IMR-90 (cell line): ENCODE results near the gene TNFRSF4. TPM values are rescaled to one million over a fixed set of nuclear protein-coding genes. Genes with fewer than 3 reads are reported as not detected.
A peak's percentile ranks its signal among the peaks of the same experiment; 100 is the strongest.
"Not testable (repeated sequence)": the region's sequence is repeated elsewhere in the genome, so short reads cannot be mapped to it uniquely, and the experiment has no call there.

Experiments
- ATAC-seq: fragments of 200-7000 bp; cut with Tn5 transposase; 2 replicates; pipeline ENCODE4 v1.9.1; 2020; ENCODE audit warnings: low read depth, mild to moderate bottlenecking, moderate library complexity
- BruUV-seq: library from RNA; stranded (reverse); fragments of 400-500 nt; replicated peaks from 2 replicates; lab custom pipeline; 2021; lab: Mats Ljungman, UMichigan
- CTCF ChIA-PET: fragments of 300-600 bp; formaldehyde crosslinking; extraction: SDS; loops from one replicate; lab custom pipeline; 2021; ENCODE audit warnings: antibody characterized with exemption; lab: Yijun Ruan, JAX
- POLR2A ChIA-PET: fragments of 300-600 bp; sonication (Branson Sonifier 250); formaldehyde crosslinking; loops from one replicate; lab custom pipeline; 2022; ENCODE audit warnings: antibody characterized with exemption; ENCODE audit not compliant: unreplicated experiment; lab: Charles Lee
- DNase-seq: peaks from one replicate; pipeline ENCODE4 v3.0.0; 2013
- H2AFZ ChIP-seq: replicated peaks from 2 replicates; pipeline ENCODE3; 2013; ENCODE audit warnings: low read length, mild to moderate bottlenecking; ENCODE audit not compliant: poor library complexity
- H2AK5ac ChIP-seq: 2 replicates; pipeline ENCODE4 v1.6.1; 2013; ENCODE audit warnings: low read depth, low read length, inconsistent platforms
- H2AK9ac ChIP-seq: replicated peaks from 2 replicates; pipeline ENCODE3; 2013; ENCODE audit warnings: mild to moderate bottlenecking, low read depth, low read length, moderate library complexity; ENCODE audit not compliant: poor library complexity
- H2BK120ac ChIP-seq: 2 replicates; pipeline ENCODE4 v1.6.1; 2013; ENCODE audit warnings: low read depth, low read length, inconsistent platforms
- H2BK15ac ChIP-seq: 3 replicates; pipeline ENCODE4 v1.6.1; 2013; ENCODE audit warnings: low read depth, low read length, inconsistent platforms
- H2BK20ac ChIP-seq: 2 replicates; pipeline ENCODE4 v1.6.1; 2013; ENCODE audit warnings: low read depth, mild to moderate bottlenecking, inconsistent platforms, low read length, moderate library complexity
- H2BK5ac ChIP-seq: 2 replicates; pipeline ENCODE4 v1.6.1; 2013; ENCODE audit warnings: mild to moderate bottlenecking, low read depth, low read length, inconsistent platforms; ENCODE audit not compliant: poor library complexity, severe bottlenecking
- H3K14ac ChIP-seq: replicated peaks from 2 replicates; pipeline ENCODE4 v1.6.1; 2013; ENCODE audit warnings: low read depth, low read length, inconsistent platforms
- H3K18ac ChIP-seq: 2 replicates; pipeline ENCODE4 v1.6.1; 2013; ENCODE audit warnings: low read depth, low read length, control low read depth
- H3K23ac ChIP-seq: 2 replicates; pipeline ENCODE4 v1.6.1; 2013; ENCODE audit warnings: low read depth, low read length, inconsistent platforms
- H3K27ac ChIP-seq: 2 replicates; pipeline ENCODE4 v1.5.1; 2013; ENCODE audit warnings: mild to moderate bottlenecking, control low read depth, low read length; ENCODE audit not compliant: insufficient read depth
- H3K27me3 ChIP-seq: 2 replicates; pipeline ENCODE4 v1.6.1; 2013; ENCODE audit warnings: low read length; ENCODE audit not compliant: control insufficient read depth, insufficient read depth
- H3K36me3 ChIP-seq: 2 replicates; pipeline ENCODE4 v1.6.1; 2013; ENCODE audit warnings: low read length, mixed read lengths; ENCODE audit not compliant: control insufficient read depth, insufficient read depth
- H3K4ac ChIP-seq: 2 replicates; pipeline ENCODE4 v1.6.1; 2013; ENCODE audit warnings: low read depth, low read length, inconsistent platforms
- H3K4me1 ChIP-seq: 2 replicates; pipeline ENCODE4 v1.6.1; 2013; ENCODE audit warnings: low read length, mixed read lengths; ENCODE audit not compliant: control insufficient read depth, insufficient read depth
- H3K4me2 ChIP-seq: 2 replicates; pipeline ENCODE4 v1.6.1; 2013; ENCODE audit warnings: low read depth, mild to moderate bottlenecking, control low read depth, low read length, moderate library complexity
- H3K4me3 ChIP-seq: 2 replicates; pipeline ENCODE4 v1.5.1; 2013; ENCODE audit warnings: low read depth, mild to moderate bottlenecking, control low read depth, low read length, moderate library complexity; ENCODE audit not compliant: insufficient read depth
- H3K56ac ChIP-seq: 2 replicates; pipeline ENCODE4 v1.6.1; 2013; ENCODE audit warnings: low read length, inconsistent platforms; ENCODE audit not compliant: insufficient read depth; ENCODE audit errors: extremely low read depth
- H3K79me1 ChIP-seq, 2 experiments: 2 replicates each; pipeline ENCODE4 v1.6.1; 2013; ENCODE audit warnings: low read length in 2 of 2, inconsistent platforms in 1 of 2, low read depth in 1 of 2
- H3K9ac ChIP-seq: 2 replicates; pipeline ENCODE4 v1.6.1; 2013; ENCODE audit warnings: low read depth, low read length, control low read depth
- H3K9me1 ChIP-seq: 2 replicates; pipeline ENCODE4 v1.6.1; 2013; ENCODE audit warnings: low read length, inconsistent platforms; ENCODE audit not compliant: insufficient read depth
- H3K9me3 ChIP-seq: 2 replicates; pipeline ENCODE4 v1.6.1; 2013; ENCODE audit warnings: low read length; ENCODE audit not compliant: control insufficient read depth, insufficient read depth
- H4K20me1 ChIP-seq: 2 replicates; pipeline ENCODE4 v1.6.1; 2013; ENCODE audit warnings: low read length, inconsistent platforms; ENCODE audit not compliant: insufficient read depth
- H4K5ac ChIP-seq: 2 replicates; pipeline ENCODE4 v1.6.1; 2013; ENCODE audit warnings: mild to moderate bottlenecking, low read depth, low read length, control low read depth
- H4K8ac ChIP-seq, 2 experiments: 2 replicates each; pipeline ENCODE4 v1.6.1; 2013; ENCODE audit warnings: low read depth in 2 of 2, low read length in 2 of 2, control low read depth in 1 of 2, inconsistent platforms in 1 of 2
- H4K91ac ChIP-seq: 2 replicates; pipeline ENCODE4 v1.6.1; 2013; ENCODE audit warnings: low read depth, low read length, inconsistent platforms; ENCODE audit not compliant: insufficient read depth
- WGBS, 2 experiments: methylation state at CpG; one replicate each; pipeline versions ENCODE4 v1.1.5 to v1.1.7; 2013; ENCODE audit warnings: missing lambda C conversion rate in 2 of 2; ENCODE audit not compliant: insufficient read length in 1 of 2; ENCODE audit errors: extremely low coverage in 2 of 2; 5-methylcytosine and 5-hydroxymethylcytosine counted together
- dilution Hi-C: fragments of 300-500 bp; cut with HindIII; formaldehyde crosslinking; loops from one replicate; pipeline ENCODE4 v1.14.3; 2018; ENCODE audit warnings: low sequenced_read_pairs; ENCODE audit not compliant: unreplicated experiment
- in situ Hi-C: fragments of 300-500 bp; cut with MboI; formaldehyde crosslinking; loops from 3 replicates; pipeline ENCODE4 v1.14.3; 2019; ENCODE audit warnings: low sequenced_read_pairs, inconsistent platforms, mixed read lengths
- intact Hi-C: fragments of 100-400 bp; cut with micrococcal nuclease; formaldehyde crosslinking; loops from 2 replicates; pipeline ENCODE4 v1.10.0; 2022
- polyA plus RNA-seq, 3 experiments: library from polyadenylated mRNA; depleted of rRNA; stranded (reverse); fragments of >200 nt; gene quantifications; 2 replicates each; pipeline ENCODE4 v1.2.3, GENCODE V29; 2012; ENCODE audit warnings: low replicate concordance in 1 of 3
- total RNA-seq: library from RNA; depleted of rRNA; stranded (reverse); fragments of >200 nt; gene quantifications from 2 replicates; pipeline ENCODE4 v1.2.3, GENCODE V29; 2012

The TNFRSF4 gene
- total and polyA plus RNA-seq, 2 of the 4 experiments (the other 2 are of a cell fraction), result 0.15 TPM; not detected in 1

GRCh38 chr1:1176063-1176761 is 37.7 kb downstream of the TNFRSF4 start:
- H3K27me3 ChIP-seq, result peaks cover 57% of the 10 kb centered on the region
- H3K4me1 ChIP-seq, BruUV-seq, H2AK5ac ChIP-seq, H4K8ac ChIP-seq, in situ Hi-C loops, H3K18ac ChIP-seq, POLR2A ChIA-PET, H3K56ac ChIP-seq, intact Hi-C loops, CTCF ChIA-PET, H3K9me3 ChIP-seq, H3K4ac ChIP-seq, H3K4me2 ChIP-seq, H3K23ac ChIP-seq, H3K9ac ChIP-seq, H3K27ac ChIP-seq, H2BK20ac ChIP-seq, H3K9me1 ChIP-seq, H2AK9ac ChIP-seq, H3K79me1 ChIP-seq, H2BK5ac ChIP-seq, H3K36me3 ChIP-seq, H4K20me1 ChIP-seq, H4K5ac ChIP-seq, H2BK120ac ChIP-seq, H4K91ac ChIP-seq, dilution Hi-C loops, H3K4me3 ChIP-seq, H3K14ac ChIP-seq, H2BK15ac ChIP-seq, ATAC-seq: not testable (repeated sequence)
- 29% methylated on average over 5 of the region's 22 CpGs; no CpG with 5 or more reads in 1 of the 2 experiments for WGBS, 2 experiments
- H2AFZ ChIP-seq, result peak overlapping the region; percentile 29
- peak; percentile 35 for DNase-seq
